ENCODE measurements around the gene BMERB1.

Gene BMERB1

DNA sequence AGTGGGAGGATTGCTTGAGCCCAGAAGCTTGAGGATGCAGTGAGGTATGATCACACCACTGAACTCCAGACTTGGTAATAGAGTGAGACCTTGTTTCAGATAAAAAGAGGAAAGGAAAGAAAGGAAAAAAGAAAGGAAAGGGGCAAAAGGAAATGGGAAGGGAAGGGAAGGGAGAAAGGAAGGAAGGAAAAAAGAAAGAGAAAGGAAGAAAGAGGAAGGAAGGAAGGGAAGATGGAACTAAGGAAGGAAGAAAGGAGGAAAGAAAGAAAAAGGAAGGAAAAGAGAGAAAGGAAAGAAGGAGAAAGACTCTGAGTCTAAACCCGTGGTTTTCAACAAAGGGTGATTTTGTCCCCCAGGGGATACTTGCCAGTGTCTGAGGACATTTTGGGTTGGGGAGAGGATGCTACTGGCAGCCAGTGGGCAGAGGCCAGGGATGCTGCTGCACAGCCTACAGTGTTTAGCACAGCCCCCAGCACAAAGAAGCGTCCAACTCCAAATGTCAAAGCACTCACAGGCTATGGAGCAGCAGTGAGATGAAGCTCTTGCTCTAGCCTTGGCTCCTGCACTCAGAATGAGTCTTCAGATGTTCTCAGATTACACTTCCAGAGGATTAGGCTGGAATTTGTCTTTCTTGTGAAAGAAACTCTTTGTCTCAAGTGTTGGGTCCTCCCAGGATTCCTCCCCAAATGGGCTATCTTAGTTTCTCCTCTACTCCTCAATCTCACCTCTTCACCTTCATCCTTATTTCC, 64.2 kb downstream of the BMERB1 start:
- no peak for DNase-seq (ENCODE audit: low spot score)

GRCh38 chr16:15502041-15502725, 67.8 kb downstream of the BMERB1 start:
- DNase-seq (ENCODE audit: low spot score) = no peak

DNA sequence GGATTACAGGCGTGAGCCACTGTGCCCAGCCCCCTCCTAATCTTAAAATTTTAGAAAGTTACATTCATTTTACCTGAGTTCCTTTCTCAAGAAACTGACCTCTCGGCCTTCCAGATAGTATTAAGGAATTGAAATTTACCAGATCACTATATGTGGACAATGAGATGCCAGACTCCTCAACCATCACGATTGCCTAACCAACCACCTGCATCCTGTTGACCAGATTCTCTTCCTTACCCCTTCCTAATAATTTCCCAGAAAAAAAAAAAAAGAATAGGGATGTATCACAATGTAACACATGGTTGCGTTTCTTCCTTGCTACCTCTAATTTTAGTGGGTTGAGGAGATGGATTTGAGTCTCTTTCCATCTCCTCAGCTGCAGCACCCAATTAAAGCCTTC, 72.1 kb downstream of the BMERB1 start:
- no peak for DNase-seq (ENCODE audit: low spot score)

DNA sequence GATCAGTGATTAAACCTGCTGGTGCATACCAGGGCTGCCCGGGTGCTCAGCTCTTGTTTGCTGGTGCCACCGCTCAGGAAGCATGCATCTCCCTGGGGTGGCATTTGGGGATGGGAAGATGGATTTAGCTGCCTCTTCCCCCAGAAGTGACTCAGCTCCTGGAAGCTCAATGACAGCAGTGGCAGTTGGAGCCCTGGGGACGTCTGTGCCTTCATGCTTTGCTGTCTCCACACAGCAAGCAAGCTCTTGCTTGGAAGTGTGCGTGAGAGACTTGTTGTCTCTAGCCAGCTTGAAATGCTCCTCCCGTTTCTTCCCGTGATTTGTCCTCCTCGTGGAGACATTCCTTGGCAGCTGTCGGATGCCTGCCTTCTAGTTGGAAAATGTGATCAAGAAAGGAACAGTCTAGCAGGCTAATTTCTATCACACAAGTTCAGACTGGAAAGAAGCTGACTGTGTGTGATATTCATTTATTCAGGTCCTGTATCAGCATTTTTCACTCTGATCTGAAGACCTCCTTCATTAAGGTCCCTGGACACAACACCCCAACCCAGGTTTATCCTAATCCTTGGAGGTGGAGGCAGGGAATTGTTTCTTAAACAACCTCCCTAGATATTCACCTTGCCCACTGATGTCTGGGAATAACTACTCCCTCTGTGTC, 73.0 kb downstream of the BMERB1 start:
- no peak for DNase-seq (ENCODE audit: low spot score)

GRCh38 chr16:15507959-15508627, 73.7 kb downstream of the BMERB1 start:
- DNase-seq (ENCODE audit: low spot score) = no peak

- no peak for DNase-seq (ENCODE audit: low spot score)
Measured at GRCh38 chr16:15509051-15509592, 74.7 kb downstream of the BMERB1 start.

DNA sequence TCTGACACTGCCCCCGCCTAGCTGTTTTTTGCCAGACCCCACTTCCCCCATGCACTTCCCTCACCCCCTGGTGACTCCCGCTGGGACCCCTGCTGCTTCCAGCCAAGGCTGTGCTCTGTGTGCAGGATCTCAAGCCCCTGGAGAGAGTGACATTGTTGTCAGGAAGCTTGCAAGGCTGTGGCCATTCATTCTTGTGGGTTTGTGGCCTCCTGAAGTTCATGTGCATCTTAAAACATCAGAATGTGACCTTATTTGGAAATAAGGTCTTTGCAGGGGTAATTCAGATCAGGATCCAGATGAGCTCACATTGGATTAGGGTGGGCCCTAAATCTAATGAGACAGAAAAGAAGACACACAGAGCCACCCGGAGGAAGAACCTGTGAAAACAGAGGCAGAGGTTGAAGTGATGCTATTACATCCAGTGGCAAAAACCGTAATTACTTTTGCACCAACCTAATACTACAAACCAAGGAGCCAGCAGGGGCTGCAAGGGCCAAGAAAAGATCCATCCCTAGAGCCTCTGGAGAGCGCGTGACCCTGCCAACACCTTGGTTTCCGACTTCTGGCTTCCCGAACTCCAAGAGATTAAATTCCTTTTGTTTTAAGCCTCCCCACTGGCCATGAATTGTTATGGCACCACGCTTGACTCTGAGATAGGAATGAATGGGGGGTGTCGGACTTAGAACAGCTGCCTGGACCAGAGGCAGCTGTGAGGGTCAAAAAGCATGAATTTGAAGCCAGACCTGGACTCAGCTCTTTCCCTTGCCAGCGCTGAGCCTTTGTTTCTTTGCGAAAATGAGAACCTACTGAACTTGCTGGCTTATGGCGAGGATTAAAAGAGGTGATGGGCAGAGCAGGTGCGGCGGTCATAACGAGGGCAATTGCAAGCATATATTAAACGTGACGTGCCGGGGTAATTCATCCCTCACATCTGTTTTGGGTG, 75.5 kb downstream of the BMERB1 start:
- no peak for DNase-seq (ENCODE audit: low spot score)

DNA sequence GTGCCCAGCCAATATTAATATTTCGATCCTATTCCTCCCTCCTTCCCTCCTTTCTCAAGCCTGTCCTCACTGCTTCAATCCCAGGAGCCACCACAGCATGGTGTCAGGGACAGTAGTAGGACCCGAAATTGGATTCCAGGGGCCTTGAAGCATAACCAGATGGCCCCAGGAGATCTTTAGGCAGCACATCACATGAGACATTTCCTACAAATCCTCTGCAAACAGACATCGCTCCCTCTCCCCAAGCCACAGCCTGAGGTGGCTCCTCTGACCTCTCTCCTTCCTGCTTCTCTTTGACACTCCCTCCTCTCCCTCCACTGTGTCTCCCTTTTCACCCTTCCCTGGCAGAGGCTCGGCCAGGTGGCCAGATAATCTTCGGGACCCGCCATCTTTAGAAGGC, 76.6 kb downstream of the BMERB1 start:
- DNase-seq (ENCODE audit: low spot score) = no peak

DNA sequence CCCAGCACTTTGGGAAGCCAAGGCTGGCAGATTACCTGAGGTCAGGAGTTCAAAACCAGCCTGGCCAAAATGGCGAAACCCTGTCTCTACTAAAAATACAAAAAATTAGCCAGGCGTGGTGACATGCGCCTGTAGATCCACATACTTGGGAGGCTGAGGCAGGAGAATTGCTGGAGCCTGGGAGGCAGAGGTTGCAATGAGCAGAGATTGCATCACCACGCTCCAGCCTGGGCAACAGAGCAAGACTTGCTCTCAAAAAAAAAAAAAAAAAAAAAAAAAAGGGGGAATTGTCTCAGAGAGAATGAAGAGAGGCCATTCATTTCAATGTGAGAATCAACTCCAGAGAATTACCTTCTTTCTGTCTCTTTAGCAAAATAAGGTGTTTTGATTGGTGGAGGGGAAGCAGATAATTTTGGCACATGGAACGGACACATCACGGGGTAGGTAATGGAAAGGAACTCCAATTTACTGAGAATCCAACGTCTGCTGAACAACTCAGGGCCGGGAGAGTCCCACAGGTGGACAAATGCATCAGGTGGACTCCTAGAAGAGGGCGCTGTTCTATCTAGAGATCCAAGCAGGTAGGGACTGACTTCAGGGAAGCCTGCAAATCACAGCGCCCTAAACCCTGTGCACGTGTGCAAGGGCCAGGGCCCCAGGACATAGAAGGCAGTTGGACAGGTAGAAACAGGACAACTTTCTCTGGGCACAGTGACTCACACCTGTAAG, 77.5 kb downstream of the BMERB1 start:
- DNase-seq (ENCODE audit: low spot score) = no peak

GRCh38 chr16:15513156-15513555, 78.8 kb downstream of the BMERB1 start:
- DNase-seq (ENCODE audit: low spot score) = no peak

DNA sequence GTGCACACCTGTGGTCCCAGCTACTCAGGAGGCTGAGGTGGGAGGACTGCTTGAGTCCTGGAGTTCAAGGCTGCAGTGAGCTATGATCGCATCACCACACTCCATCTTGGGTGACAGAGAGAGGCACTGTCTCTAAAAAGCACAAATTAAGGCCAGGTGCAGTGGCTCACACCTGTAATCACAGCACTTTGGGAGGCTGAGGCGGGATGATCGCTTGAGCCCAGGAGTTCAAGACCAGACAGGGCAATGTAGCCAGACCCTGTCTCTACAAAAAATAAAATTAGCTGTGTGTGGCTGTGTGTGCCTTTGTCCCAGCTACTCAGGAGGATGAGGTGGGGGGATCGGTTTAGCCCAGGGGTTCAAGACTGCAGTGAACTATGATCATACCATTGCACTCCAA, 81.6 kb downstream of the BMERB1 start:
- no peak for DNase-seq (ENCODE audit: low spot score)

DNA sequence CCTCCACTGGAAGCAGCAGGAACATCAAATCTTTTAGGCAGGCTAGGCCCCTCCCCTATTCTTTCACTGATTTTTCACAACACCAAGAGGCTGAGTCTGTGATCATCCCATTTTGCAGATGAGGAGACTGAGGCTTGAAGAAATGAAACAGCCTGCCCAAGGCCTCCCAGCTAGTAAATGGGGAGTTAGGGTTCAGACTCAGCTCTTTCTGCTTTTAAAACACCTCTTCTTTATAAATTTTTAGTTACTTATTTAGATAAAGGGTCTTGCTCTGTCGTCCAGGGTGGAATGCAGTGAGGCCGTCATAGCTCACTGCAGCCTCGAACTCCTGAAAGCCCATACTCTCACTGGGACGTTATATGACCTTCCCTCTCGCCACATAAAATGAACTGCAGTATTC, 82.2 kb downstream of the BMERB1 start:
- no peak for DNase-seq (ENCODE audit: low spot score)

- no peak for DNase-seq (ENCODE audit: low spot score)
Measured at GRCh38 chr16:15517743-15518377, 83.5 kb downstream of the BMERB1 start.

DNA sequence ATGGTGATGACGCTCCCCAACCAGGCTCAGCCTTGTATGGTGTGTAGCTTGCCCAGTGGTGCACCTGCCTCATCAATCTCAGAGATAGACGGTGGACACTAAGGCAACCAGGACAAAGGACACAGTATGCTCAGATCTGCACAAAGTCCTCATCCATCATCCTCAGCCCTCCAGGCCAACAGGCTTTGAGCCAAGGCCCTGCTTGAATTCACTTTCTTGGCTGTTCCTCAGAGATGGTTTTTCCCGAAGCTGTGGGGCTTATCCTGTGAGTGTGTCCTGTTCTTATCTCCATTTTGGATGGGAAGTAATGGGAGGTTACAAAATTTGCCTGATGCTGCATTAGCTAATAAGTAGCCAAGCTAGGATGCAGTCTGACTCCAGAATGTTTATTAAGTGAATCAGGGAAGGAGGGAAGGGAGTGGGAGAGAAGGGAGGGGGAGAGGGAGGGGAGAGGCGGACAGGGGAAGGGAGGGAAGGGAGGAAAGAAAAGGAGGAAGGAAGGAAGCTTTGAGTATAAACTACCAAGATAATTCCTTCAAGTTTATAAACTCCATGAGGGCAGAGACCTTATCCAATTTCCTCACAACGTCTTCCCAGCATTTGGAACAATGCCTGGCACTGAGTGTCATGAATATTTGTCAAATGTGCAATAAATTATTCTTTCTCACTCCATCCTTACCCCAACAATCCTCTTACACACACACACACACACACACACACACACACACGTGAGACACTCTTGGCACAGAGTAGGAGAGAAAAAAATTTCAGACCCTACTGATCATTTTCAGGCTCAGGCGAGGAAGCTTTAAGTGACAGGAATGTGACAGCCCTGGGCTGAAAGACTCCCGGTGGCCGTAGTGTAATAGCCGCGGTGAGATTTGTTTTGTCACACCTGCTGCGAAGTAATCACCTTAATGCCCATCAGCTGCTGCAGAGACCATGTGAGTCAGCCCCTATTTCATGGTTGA, 84.3 kb downstream of the BMERB1 start:
- DNase-seq (ENCODE audit: low spot score) = peak; percentile 85

DNA sequence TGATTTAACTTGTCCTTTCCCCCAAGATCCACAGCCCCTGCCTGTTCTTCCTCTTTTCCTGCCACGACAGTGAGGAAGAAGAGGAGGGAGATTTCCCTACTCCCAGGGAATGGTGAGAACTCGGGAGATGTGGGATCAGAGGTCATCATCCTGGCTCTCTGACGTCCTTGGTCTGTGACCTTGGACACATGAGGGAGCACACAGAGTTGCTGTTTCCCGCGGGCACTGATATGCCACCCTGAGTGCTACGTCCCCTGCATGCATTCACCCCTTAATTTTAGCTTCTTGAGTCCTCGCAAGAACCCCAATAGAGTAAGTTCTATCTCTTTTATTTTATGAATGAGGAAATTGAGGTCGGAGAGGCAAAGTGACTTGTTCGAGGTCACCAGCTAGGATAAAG, 85.4 kb downstream of the BMERB1 start:
- no peak for DNase-seq (ENCODE audit: low spot score)

DNA sequence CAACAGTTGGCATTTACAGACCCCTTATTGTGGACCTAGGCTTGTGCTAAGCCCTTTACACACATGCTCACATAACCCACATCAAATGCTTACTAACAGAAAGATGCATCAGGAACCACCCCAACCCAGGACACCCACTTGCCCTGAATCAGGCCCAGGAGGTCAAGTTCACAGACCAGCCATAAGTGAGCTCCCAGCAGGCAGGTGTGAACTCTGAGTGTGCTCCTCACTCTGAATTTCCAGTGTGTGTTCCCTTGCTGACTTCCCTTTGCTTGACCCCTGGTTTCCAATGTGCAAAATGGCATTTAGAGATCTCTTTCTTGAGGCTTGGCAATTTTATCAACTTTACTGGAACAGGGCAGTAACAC, 87.0 kb downstream of the BMERB1 start:
- DNase-seq (ENCODE audit: low spot score) = no peak

DNA sequence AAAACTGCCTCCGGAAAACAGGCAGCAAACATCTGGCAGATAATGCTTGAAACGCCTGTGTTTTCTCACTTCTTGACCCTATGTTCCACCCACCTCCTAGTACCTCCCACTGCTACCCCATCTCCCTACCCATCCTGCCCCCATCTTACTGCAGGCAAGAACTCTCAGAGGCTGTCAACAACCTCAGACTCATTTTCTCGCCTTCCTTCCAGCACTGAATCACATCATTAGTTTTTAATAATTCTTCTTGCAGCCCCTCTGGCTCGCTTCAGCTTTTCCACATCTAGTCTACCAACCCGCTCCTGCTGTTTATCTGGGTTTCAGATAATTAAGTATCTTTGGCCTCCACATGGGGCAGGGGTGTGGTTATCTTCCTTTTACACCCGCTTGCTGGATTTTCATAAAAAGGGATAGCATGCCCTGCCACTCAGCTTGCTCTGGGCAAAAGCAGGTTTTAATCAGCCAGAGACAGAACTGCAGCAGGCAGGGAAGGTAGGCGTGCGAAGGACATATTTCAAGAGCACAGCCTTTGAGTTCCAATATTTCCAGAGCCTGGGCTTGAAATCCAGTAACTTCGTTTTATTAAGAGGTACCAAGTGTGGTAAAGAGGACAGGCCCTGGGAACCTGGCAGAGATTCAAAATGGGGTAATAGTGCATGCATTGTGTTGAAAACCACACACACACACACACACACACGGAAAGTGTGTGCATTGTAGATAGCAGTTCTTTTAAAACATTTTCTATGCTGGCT, 87.5 kb downstream of the BMERB1 start:
- peak; percentile 71 for DNase-seq (ENCODE audit: low spot score)

DNA sequence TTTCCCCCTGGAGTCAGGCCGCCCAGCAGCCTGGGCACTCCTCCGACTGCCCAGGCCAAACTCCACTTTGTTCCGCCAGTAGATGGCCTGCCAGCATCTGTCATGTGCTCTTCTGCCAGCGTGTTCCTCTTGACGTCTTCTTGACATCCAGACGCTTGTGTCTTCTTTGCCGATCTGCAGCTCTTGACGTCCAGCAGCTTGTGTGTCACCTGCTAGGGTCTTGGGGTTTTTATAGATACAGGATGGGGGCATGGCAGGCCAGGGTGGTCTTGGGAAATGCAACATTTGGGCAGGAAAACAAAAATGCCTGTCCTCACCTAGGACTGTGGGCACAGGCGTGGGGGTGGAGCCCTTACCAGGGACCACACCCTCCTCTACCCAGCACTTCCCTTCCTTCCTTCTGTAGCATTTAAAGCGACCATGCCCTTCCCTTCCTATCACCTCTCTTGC, 88.7 kb downstream of the BMERB1 start:
- peak; percentile 91 for DNase-seq (ENCODE audit: low spot score)
